Keratinocyte (primary cell): ENCODE results near the gene CTXN1. TPM values are rescaled to one million over a fixed set of nuclear protein-coding genes. Genes with fewer than 3 reads are reported as not detected.

Experiments used
- DNase-seq: peaks from one replicate; pipeline ENCODE4 v3.0.0-alpha.2; 2011; ENCODE audit warnings: low read depth, missing footprints, low spot score
- FAIRE-seq: peaks from 2 replicates; lab custom pipeline; 2011; peaks lifted over from hg19 to GRCh38; lab: Jason Lieb, UNC
- H2AFZ ChIP-seq: 2 replicates; pipeline ENCODE4 v1.6.0; 2012; ENCODE audit warnings: low read length, control low read depth, inconsistent platforms; ENCODE audit not compliant: control insufficient read depth
- H3K27ac ChIP-seq: 2 replicates; pipeline ENCODE4 v1.5.1; 2011; ENCODE audit warnings: low read length; ENCODE audit not compliant: control insufficient read depth, insufficient read depth
- H3K27me3 ChIP-seq: 3 replicates; pipeline ENCODE4 v1.6.0; 2011; ENCODE audit warnings: low read length; ENCODE audit not compliant: control insufficient read depth, insufficient read depth; ENCODE audit errors: extremely low read depth
- H3K36me3 ChIP-seq, 2 experiments: 2 replicates in 1 of 2; 3 replicates in 1 of 2; pipeline ENCODE4 v1.5.1; 2011; ENCODE audit warnings: low read length in 2 of 2, mild to moderate bottlenecking in 1 of 2; ENCODE audit not compliant: control insufficient read depth in 2 of 2, insufficient read depth in 2 of 2; ENCODE audit errors: extremely low read depth in 1 of 2
- H3K4me1 ChIP-seq: 3 replicates; pipeline ENCODE4 v1.5.1; 2011; ENCODE audit warnings: low read length; ENCODE audit not compliant: control insufficient read depth, insufficient read depth; ENCODE audit errors: extremely low read depth
- H3K4me2 ChIP-seq: 3 replicates; pipeline ENCODE4 v1.6.0; 2011; ENCODE audit warnings: low read depth, low read length; ENCODE audit not compliant: control insufficient read depth, insufficient read depth; ENCODE audit errors: extremely low read depth
- H3K4me3 ChIP-seq, 3 experiments: fragments of 200-600 bp in 1 of 3; sonication (generic) in 1 of 3; 2 replicates in 2 of 3; 3 replicates in 1 of 3; pipeline ENCODE4 v1.5.1; 2011 to 2016; ENCODE audit warnings: low read length in 3 of 3, mild to moderate bottlenecking in 3 of 3, control low read depth in 2 of 3, inconsistent platforms in 1 of 3, low read depth in 1 of 3, mixed read lengths in 1 of 3, mixed run types in 1 of 3, moderate library complexity in 1 of 3; ENCODE audit not compliant: control insufficient read depth in 2 of 3, insufficient read depth in 2 of 3; ENCODE audit errors: extremely low read depth in 1 of 3
- H3K79me2 ChIP-seq: 2 replicates; pipeline ENCODE4 v1.6.0; 2012; ENCODE audit warnings: low read length; ENCODE audit not compliant: control insufficient read depth, insufficient read depth
- H3K9ac ChIP-seq: 3 replicates; pipeline ENCODE4 v1.6.0; 2011; ENCODE audit warnings: low read length; ENCODE audit not compliant: control insufficient read depth, insufficient read depth; ENCODE audit errors: extremely low read depth
- H3K9me1 ChIP-seq: 3 replicates; pipeline ENCODE4 v1.6.0; 2011; ENCODE audit warnings: low read length; ENCODE audit not compliant: control insufficient read depth, insufficient read depth; ENCODE audit errors: extremely low read depth
- H3K9me3 ChIP-seq: 2 replicates; pipeline ENCODE4 v1.5.1; 2012; ENCODE audit warnings: low read depth, low read length; ENCODE audit not compliant: control insufficient read depth
- H4K20me1 ChIP-seq: 3 replicates; pipeline ENCODE4 v1.6.0; 2011; ENCODE audit warnings: low read length; ENCODE audit not compliant: control insufficient read depth, insufficient read depth; ENCODE audit errors: extremely low read depth
- CTCF ChIP-seq, 3 experiments: IDR thresholded peaks in 1 of 3; conservative IDR thresholded peaks in 1 of 3; optimal IDR thresholded peaks in 1 of 3; 2 replicates in 2 of 3; 3 replicates in 1 of 3; pipeline versions ENCODE3 to v1.5.1; 2011; ENCODE audit warnings: low read length in 3 of 3, mild to moderate bottlenecking in 3 of 3, moderate library complexity in 2 of 3, control low read depth in 1 of 3, inconsistent platforms in 1 of 3; ENCODE audit not compliant: insufficient read depth in 2 of 3; ENCODE audit errors: extremely low read depth in 1 of 3
- EZH2 ChIP-seq: IDR thresholded peaks from one replicate; pipeline ENCODE4 v1.6.1; 2012; ENCODE audit warnings: inconsistent platforms, mild to moderate bottlenecking, low read length, moderate library complexity
- dilution Hi-C: fragments of 300-500 bp; cut with MboI; formaldehyde crosslinking; loops from one replicate; pipeline ENCODE4 v1.7.0; 2020; ENCODE audit warnings: low sequenced_read_pairs; ENCODE audit not compliant: extremely low pct_ligation_motif_present
- polyA plus RNA-seq, 5 experiments: library from polyadenylated mRNA; depleted of rRNA in 3 of 5; stranded (reverse) in 3 of 5; stranded (forward) in 1 of 5; unstranded in 1 of 5; fragments of >200 nt; gene quantifications; 1 replicate in 1 of 5; 2 replicates in 3 of 5; 3 replicates in 1 of 5; pipeline versions ENCODE4 v1.2.1 to v1.2.3, GENCODE V29; 2011 to 2012; ENCODE audit warnings: missing spikeins in 2 of 5, low read depth in 1 of 5, low replicate concordance in 1 of 5

Gene CTXN1
- polyA plus RNA-seq, 1 donor (not counting 4 experiments of a cell fraction or from before 2014, with no cell fraction given): 0.41 TPM

- peaks cover 54% of the 10 kb centered on the region for H3K4me1 ChIP-seq
- no peak for FAIRE-seq
- H3K9ac ChIP-seq: no peak overlapping the region
- H3K79me2 ChIP-seq: peaks cover 2% of the 10 kb centered on the region
- H3K27me3 ChIP-seq: no peaks in the 10 kb centered on the region
- no peaks in the 10 kb centered on the region for H4K20me1 ChIP-seq
- DNase-seq: no peak
- dilution Hi-C loops: no loop called here
- no peaks in the 10 kb centered on the region for H3K9me3 ChIP-seq
- peak overlapping the region; percentile 78 for H3K27ac ChIP-seq
- no peaks in the 10 kb centered on the region for H3K9me1 ChIP-seq
- no peak for TF ChIP-seq EZH2
- TF ChIP-seq CTCF (optimal IDR thresholded peaks at IDR 0.05 in 1 of 3, IDR thresholded peaks at IDR 0.05 in 1 of 3, conservative IDR thresholded peaks at IDR 0.05 in 1 of 3; ENCODE audit: extremely low read depth in 1 of 3, insufficient read depth in 2 of 3, low read length in 3 of 3): no peak
- peaks cover 12 to 15% of the 10 kb centered on the region in 2 experiments for H3K36me3 ChIP-seq
- no peak overlapping the region for H3K4me3 ChIP-seq
- H2AFZ ChIP-seq: no peak overlapping the region
- H3K4me2 ChIP-seq: no peak overlapping the region
Measured at GRCh38 chr19:7897292-7897691, 28.6 kb downstream of the CTXN1 start.

DNA sequence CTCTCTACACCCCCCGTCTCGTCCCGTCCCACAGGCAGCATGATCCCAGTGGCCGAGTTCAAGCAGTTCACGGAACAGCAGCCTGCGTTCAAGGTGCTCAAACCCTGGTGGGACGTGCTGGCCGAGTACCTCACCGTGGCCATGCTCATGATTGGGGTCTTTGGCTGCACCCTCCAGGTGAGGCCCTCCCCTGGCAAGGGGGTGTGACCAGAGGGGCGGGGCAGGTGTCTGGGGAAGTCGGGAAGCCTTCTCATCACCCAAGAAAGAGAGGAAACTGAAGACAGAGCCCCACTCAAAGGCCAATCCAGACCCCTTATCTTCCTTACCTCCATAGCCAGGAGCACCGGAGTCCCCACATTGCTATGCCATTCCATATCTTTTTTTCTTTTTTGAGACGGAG lies 30.4 kb downstream of the CTXN1 start:
- H4K20me1 ChIP-seq: no peaks in the 10 kb centered on the region
- TF ChIP-seq CTCF (optimal IDR thresholded peaks at IDR 0.05 in 1 of 3, IDR thresholded peaks at IDR 0.05 in 1 of 3, conservative IDR thresholded peaks at IDR 0.05 in 1 of 3; ENCODE audit: extremely low read depth in 1 of 3, insufficient read depth in 2 of 3, low read length in 3 of 3): no peak
- no peak for TF ChIP-seq EZH2
- H3K4me2 ChIP-seq: peak overlapping the region; percentile 48
- no peaks in the 10 kb centered on the region for H3K27me3 ChIP-seq
- H3K79me2 ChIP-seq: peaks cover 5% of the 10 kb centered on the region
- peak overlapping the region; percentile 61 for H3K27ac ChIP-seq
- no peak for DNase-seq
- peaks cover 37% of the 10 kb centered on the region for H3K4me1 ChIP-seq
- no peak overlapping the region for H3K4me3 ChIP-seq
- H3K9me1 ChIP-seq: no peaks in the 10 kb centered on the region
- no peaks in the 10 kb centered on the region for H3K9me3 ChIP-seq
- no peak overlapping the region for H2AFZ ChIP-seq
- no peak for FAIRE-seq
- dilution Hi-C loops: no loop called here
- H3K9ac ChIP-seq: peak overlapping the region; percentile 66
- peaks cover 12 to 15% of the 10 kb centered on the region in 2 experiments for H3K36me3 ChIP-seq
